ENCODE measurements around the gene CMTM1.
"Not testable (repeated sequence)": the region's sequence is repeated elsewhere in the genome, so short reads cannot be mapped to it uniquely, and the experiment has no call there.

Gene CMTM1

DNA sequence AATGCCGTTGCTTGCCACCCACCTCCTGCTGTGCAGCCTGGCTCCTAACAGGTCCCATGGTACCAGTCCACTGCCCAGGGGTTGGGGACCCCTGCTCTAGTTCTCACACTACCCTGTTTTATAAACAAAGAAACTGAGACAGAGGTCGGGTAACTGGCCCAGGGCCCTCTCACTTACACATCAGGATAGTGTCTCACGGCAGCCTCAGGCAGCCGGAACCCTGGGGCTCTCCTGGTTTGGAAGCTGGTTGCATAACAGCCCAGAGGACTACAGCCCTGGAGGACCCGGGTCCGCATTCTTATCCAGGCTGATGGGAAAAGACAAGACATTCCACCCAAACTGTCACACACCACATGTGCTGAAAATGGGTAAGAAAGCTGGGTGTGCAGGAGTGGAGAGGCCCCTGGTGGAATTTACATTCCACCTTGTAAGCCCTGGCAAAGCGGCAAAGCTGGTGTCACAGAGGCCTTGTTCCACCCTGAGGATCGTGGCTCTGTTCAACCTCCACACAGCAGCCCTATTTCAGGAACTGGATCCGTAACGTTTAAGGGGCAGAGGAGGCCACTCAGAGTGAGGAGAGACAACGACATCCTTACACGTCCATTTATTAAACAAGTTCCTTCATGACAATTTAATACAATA, 48.0 kb downstream of the CMTM1 start:
- DNase-seq (ENCODE audit: low read depth in 2 of 2) = no peak

DNA sequence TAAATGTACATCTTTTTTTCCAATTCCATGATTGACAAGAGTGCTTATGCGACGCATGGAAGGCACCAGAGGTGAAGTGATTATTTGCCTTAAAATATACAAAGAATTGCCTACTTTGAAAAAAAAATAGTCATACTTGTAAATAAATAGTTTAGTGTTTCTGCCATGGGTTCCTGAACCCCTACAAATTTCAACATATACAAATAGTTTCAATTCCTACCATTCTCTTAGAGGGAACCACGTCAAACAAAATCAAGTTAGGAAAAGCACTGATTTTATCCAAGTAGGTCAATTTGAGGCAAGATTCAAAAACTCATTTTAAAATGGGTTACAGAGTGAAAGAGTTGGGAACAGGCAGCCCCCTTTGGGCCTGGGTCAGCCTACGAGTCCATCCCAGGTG, 49.9 kb downstream of the CMTM1 start:
- no peak for DNase-seq (ENCODE audit: low read depth in 2 of 2)

DNA sequence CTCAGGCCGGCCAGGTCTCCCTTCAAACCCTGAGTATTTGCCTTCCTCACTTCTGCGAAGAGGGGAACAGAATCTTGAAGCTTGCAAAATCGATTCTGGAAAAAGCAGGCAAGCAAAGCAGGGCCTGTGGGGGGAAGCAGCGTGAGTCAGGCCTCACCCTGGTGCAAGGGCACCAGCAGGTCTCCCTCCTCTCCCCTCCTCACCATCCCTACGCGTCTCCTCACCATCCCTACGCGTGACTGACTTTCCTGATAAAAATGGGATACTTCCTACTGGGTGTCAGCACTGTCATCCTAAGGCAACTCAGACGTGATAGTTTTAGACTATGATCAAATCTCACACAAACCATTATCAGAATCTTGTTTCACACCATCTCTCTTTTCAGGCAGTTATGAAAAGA, 50.4 kb downstream of the CMTM1 start:
- DNase-seq (ENCODE audit: low read depth in 2 of 2) = no peak

DNA sequence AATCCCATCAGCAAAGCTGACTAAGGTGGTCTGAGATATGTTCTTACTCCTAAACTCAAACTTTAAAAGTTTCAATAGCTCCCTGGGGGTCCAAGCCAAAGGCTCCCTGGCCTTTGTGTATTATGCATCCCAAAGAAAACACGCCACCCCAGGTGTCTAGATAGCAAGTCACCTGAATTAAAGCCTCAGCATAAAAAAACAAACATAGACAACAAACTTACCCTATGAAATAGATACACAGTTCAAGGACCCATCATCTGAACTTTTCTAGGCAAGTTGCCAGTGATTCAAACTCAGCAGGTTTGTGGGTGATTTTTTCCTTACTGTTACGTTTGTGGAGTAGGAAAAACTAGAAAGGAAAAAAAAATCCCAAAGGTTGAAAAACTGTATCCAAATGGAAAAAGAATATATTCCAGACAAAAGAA, 50.8 kb downstream of the CMTM1 start:
- no peak for DNase-seq (ENCODE audit: low read depth in 2 of 2)

DNA sequence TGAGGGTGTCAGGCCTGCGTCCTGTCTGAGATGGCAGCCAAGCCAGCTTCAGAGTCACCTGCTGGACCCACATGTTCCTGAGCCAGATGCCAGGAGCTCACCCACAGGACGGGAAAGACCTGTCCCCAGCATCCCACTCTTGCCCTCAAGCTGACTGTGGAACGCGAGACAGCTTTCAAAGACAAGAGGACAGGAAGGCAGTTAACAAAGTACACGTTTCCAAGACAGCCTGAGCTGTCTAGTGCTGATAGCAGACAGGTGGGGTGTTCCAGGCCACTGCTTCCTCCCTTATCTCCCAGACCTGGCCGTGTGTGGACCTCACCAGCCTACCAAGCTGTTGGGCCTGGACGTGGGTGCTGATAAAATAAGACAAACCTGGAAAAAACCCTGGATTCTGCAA, 51.5 kb downstream of the CMTM1 start:
- no peak for DNase-seq (ENCODE audit: low read depth in 2 of 2)

DNA sequence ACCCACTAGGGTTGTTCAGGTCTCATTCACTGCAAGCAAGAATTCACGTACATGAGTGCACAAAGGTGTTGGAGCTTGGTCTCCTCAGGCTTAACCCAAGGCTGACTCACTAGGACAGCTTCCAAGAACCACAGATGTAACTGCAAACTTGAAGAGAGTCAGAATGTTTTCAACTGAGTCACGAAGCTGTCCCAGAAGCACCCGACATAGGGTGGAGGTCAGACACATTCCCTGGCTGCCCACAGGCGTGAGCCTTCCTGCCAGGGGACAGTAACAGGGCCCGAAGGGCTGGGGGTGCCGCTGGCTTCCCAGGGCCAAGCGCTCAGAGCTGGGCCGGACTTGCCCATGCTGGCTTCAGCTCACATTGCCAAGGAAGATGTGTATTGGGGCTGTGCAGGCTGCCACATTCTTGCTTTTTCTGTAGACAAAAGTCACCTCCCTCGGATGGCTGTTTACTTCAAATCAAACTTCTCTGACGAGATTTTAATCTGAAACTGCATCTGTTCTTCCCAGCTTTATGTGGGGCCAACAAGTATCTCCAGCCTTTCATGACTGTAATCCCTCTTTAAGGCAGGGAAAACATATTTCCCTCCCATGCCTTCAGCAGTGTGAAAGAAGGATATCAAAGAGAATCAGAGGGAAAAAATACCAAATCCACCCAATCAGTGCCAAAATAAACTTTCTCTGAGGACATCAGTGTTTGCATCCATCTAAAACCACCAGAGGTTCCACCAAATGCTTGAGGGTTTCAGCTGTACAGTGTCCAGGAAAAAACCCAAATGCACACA, 52.5 kb downstream of the CMTM1 start:
- DNase-seq (ENCODE audit: low read depth in 2 of 2) = no peak

DNA sequence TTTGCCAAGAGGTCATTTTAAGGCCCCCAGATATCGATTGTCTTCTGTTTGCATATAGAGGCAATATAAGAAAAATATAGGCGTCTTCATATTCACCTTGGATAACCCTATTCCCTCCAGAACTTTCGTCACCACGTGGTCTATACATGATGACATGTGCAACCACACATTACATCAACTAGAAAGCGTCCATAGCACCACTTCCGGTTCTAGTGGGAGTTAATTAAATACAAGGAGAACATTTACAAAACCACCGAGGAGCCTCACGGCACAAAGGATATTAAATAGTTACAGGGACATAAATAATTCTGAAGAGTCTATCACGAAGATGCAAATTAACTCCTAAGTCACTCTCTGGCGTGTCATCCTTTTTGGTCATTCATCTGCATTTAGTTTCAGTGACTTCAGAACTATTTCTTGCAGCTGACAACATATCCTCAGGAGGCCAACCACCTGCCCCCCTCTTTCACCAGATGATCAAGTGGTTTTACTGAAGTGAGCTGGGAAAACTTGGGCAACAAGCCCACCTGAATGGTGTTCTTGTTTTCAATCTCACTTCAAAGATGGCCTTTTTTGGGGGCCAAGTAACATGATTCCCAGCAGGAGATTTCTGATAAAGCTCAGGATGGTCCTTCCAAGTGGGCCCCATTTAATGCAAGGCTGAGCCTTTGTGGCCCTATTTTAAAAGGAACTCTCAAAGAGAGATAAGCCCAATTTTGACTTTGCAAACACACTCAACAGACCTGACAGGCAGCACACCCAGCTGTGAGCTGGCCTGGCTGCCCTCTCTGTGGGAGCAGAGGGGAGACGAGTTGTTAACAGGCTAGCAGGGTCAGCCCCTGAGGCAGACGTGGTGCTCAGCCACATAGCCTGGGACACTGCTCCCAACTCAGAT, 53.5 kb downstream of the CMTM1 start:
- DNase-seq (ENCODE audit: low read depth in 2 of 2) = no peak

DNA sequence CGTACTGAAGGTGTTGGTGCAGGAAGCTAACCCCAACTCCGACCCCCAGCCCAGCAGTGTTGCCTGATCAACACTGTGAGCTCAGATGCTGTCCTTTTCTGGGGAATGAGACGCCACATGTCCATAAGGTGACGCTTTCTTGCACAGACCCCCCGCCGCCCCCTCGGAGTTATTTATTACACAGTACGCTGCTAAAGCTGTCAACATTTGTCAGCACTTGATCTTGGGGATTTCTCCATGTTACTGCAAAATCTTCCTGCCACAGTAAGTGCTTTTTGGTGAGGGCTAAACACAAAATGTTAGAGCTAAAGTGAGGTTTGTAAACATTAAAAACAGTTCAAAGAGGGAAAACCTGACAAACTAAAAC, 54.2 kb downstream of the CMTM1 start:
- no peak for DNase-seq (ENCODE audit: low read depth in 2 of 2)

DNA sequence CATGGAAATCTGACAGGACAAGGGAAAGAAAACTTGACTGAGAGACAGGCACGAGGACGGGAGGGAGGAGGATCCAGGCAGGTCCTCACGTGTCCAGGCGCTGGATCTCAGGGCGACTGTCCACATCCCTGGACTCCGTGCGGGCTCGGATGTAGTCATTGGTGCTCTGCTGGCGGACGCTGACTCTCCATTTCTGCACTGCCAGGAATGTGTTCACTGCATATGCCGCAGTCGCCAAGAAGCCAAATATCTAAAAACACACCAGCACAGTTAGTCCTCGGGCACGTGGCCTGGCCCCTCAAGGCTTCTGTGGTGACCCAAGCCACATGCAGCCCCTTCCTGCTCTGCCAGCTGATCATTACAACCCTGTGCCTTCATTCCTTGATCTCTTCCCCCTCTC, 55.7 kb downstream of the CMTM1 start:
- no peak for DNase-seq (ENCODE audit: low read depth in 2 of 2)

DNA sequence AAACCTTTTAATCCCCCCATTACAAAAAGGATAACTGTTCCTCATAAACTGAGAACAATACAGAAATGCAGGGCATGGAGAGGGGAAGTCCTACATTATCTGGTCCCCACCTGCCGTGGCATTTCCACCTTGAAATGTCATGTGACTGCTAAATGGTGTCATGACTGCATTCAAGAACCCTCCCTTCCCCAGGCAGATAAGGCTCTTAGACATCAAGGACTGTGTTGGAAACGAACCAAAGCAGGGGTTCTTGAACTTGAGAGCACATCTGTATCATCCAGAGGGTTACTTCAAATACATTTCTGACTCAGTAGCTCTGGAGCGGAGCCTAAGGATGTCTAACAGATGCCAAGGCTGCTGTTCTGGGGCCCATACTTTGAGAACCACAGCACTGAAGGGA, 56.6 kb downstream of the CMTM1 start:
- DNase-seq (ENCODE audit: low read depth in 2 of 2) = no peak

DNA sequence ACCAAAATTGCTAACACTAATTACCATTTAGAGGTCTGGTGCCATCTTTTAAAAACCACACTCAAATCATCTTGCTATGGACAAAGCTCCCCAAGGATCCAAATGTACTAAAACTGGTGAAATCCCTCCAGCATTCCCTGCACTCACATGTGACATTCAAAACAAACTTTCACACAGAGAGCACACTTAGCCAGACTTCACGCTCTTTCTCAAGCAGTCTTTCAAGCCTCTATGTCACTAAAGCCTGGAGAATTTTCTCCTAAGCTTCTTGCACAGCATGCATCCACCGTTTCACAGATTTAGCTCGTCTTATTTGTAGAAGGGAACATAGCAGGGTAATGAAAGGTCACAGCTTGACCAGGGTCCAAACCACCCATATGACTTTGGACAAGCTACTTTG, 57.5 kb downstream of the CMTM1 start:
- no peak for DNase-seq (ENCODE audit: low read depth in 2 of 2)

DNA sequence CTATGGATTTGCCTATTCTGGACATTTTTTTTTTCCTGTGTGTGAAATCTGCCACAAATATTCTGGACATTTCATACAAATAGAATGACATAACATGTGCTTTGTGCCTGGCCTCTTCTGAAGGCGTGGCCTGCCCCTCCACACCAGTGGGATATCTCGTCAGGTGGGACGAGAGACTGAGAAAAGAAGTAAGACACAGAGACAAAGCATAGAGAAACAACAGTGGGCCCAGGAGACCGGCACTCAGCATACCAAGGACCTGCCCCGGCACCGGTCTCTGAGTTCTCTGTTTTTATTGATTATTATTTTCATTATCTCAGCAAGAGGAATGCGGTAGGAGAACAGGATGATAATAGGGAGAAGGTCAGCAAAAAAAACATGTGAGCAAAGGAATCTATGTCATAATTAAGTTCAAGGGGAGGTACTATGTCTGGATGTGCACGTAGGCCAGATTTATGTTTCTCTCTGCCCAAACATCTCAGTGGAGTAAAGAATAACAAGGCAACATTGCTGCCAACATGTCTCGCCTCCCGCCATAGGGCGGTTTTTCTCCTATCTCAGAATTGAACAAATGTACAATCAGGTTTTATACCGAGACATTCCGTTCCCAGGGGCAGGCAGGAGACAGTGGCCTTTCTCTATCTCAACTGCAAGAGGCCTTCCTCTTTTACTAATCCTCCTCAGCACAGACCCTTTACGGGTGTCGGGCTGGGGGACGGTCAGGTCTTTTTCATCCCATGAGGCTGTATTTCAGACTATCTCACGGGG, 61.6 kb downstream of the CMTM1 start:
- not testable (repeated sequence) for DNase-seq (ENCODE audit: low read depth in 2 of 2)
